Activated CD4-positive, alpha-beta T cell treated with anti-CD3 and anti-CD28 coated beads, Interleukin-10, Interleukin-2, amounts not matched to agents 100 ng/mL and 50 ng/mL, durations not matched to agents 16 hours and 8 hours (primary cell): Measurements from ENCODE around the gene MEGF11.
A peak's percentile ranks its signal among the peaks of the same experiment; 100 is the strongest.

Experiments used
- DNase-seq: peaks from one replicate; pipeline ENCODE4 v3.0.0-alpha.2; 2020

Gene MEGF11

DNA sequence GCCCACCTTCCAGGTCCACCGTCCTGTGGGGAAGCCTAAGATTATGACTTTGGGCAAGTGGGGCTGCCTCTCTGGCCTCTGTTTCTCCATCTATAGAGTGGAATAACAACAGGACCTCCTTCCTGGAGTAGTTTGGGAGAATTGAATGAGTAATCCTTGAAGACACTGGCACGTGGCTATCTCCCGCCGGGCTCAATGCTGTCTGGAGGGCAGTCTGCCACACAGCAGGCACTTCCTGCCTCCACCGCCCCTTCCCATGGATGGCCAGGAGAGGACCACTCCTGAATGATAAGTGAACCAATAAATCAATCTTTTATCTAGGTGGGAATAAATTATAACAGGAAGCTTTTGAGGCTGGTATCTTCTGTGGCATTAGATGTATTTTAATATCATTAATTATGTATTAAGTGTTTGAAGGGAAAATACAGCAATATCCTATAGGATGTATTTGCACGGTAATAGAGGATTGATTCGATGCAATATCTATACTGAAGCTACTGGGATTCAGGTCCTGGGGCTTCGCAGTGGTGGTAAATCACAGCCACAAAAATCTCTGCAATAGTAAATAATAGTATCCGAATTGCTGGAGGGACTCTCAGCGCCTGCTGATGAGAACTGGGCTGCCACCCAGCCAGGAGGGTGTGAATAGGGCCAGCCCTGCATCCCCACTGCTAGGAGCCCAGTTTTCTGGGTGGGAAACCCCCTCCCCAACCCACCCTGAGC, 15.9 kb downstream of the MEGF11 start:
- DNase-seq, result no peak

DNA sequence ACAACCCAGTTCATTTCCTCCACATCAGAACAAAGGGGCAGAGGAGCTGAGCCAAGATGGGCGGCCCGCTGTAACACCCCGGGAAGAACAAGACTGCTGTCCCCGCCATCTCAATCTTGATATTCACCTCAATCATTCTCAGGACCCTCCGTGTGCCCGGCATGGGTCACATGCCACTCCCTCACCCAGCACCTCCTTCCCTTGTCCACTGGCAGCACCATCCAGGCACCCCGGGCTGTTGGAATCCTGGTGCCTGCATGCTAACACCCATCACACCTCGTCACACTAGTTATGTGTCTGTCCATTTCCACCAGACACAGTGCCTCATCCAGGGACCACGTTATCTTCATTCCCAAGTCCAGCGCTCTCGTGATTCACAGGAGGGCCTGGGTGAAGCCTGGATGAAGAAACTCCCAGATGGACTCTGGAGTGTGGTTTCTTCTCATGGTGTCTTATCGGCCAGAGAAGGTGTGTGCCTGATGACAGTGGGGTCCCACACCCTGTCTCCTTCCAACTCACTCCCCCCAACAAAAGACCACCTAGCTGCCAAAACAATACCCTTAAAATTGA, 16.7 kb downstream of the MEGF11 start:
- DNase-seq, result no peak

DNA sequence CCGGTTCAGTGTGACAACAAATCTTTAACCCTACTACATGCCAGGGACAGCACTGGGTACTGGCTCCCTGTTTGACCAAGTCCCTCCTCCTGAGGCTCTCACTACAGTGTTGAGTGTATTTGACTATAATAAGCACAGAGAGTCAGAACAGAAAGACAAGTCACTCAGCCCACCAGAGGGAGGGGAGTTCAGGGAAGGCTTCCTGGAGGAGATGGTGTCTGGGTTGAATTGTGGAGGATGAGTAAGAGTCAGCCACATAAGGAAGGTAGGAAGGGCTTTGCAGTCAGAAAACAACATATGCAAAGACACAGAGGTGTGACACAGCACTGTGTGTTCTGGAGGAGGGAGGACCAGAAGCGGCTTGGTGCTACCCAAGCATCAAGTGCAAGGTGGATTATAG, 17.7 kb downstream of the MEGF11 start:
- DNase-seq, result no peak

DNA sequence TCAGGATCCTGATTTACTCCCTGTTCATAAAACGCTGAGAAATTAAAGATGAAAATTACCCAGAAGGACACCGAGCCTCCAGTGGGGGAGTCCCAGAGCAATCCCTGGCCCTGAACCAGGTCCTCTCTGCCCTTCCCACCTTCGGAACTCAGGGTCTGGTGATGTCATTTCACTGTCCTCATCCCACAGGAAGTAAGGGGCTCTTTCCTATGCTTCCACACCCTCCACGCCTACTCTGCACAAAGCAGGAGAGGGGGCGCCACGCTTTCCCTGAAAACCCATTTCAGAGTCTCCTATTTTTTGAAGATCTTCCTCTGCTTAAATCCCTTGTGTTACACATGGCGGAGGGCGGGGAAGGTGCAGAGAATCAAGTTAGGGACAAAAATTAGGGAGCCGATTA, 18.8 kb downstream of the MEGF11 start:
- DNase-seq, result no peak

DNA sequence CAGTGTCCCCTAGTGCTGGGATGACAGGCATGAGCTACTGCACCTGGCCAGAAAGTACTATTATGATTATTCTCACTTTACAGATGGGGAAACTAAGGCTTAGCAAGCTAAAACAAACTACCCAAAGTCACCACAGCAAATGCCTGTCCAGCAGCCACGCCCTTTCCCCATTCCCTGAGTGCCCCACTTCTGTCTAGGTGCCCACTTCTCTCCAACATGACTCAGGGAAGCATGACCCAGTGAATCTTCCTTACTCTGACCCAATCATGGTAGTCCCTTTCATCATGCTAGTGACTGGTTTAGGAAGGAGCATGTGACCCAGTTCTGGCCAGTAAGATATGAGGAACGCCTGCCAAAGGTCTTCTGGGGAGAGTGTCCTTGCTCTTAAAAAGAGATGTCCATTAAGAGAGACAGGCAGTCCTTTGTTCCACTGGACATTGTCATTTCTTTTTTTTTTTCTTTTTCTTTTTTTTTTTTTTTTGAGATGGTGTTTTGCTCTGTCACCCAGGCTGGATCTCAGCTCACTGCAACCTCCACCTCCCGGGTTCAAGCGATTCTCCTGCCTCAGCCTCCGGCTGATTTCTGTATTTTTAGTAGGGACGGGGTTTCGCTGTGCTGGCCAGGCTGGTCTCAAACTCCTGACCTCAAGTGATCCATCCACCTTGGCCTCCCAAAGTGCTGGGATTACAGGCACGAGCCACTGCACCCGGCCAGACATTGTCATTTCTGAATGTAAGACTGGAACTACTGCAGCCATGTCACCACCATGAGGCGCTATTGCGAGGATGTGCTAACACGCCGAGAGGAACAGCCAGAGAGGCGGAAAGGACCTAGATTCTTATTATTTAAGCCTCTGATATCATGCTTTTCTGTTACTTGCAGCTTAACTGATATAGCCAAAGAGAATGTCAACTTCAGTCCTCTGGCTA, 19.8 kb downstream of the MEGF11 start:
- DNase-seq, result peak; percentile 17

DNA sequence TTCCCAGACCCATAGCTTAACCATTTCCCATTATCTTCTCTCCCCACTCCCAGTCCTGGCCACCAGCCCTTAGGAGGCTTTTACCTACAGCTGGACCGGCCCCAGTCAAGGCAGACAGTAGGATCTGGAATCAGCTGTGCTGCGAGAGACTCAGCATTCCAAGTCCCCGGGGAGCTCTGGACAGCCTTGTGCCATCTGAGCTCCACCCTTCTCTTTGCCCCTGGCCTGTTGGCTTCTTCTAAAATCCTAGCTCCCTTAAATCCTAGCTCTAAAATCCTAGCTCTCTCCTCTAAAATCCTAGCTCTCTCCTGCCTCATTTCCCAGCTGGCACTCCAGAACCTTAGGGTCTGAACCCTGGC, 21.3 kb downstream of the MEGF11 start:
- DNase-seq, result no peak

DNA sequence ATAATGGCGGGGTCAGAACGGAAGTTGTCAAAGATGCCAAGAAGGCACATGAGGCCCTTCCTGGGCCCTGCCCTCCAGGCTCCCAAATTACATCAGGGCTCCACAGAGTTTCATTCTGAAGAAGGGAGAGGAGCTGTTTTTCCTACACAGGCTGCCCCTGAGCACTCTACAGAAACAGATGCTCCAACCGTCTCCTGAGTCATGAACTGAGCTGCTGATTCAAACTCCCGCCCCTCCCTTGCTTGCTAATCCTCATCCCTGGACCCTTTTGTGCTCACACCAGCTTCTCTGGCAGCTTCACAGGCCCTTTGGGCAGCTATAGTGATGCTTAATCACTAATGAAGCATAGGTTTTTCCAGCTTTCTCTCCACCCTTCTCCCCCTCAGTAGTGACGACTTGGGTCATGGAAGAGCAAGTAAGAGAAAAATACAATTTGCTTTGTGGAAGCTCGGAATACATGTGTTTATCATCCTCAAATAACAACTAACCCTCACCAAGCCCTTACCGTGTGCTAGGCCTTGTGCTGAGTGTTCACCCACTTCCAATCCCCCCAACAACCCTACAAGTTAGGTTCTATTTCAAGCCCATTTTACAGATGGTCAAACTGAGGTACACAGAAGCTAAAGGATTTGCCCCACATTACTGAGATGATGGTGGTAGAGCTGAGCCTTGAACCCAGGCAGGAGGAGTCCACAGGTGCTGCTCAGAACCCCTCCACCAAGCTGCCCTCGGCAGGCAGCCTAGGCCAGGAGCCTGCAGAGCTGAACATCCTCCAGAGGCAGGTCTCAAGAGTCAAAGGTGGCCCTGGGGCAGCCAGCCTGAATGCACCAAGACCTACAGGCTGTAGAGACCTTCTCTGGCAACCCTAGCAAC, 21.9 kb downstream of the MEGF11 start:
- no peak for DNase-seq

DNA sequence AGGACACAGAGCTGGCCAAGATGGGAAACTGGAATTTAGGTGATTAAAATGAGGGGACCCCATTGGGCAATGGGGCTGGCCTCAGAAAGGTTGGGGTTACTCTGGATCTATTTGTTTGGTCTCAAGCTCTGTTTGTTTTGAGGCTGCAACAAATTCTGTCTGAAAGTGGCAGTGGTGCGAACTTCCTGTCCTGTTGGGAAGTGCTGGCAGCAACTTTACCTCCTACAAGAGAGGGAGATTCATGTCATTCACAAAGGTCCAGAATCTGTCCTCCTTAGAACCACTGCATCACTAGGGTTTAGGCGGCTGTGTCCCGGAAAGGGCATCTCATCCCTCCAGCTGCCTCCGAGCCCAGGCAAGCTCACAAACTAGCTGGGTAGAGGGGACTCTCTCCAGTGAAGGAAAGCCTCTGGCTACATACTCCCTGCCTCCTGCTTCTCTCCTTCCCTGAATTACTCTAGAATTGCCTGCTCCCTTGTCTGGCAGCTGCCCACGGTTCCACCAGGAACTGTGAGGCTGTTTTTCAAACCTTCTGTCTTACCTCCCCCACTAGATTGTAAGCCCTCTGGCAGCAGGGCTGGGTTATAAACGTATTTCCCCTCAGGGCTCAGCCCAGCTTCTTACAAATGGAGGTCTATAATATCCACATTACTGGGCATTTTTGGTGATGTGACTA, 23.6 kb downstream of the MEGF11 start:
- no peak for DNase-seq

DNA sequence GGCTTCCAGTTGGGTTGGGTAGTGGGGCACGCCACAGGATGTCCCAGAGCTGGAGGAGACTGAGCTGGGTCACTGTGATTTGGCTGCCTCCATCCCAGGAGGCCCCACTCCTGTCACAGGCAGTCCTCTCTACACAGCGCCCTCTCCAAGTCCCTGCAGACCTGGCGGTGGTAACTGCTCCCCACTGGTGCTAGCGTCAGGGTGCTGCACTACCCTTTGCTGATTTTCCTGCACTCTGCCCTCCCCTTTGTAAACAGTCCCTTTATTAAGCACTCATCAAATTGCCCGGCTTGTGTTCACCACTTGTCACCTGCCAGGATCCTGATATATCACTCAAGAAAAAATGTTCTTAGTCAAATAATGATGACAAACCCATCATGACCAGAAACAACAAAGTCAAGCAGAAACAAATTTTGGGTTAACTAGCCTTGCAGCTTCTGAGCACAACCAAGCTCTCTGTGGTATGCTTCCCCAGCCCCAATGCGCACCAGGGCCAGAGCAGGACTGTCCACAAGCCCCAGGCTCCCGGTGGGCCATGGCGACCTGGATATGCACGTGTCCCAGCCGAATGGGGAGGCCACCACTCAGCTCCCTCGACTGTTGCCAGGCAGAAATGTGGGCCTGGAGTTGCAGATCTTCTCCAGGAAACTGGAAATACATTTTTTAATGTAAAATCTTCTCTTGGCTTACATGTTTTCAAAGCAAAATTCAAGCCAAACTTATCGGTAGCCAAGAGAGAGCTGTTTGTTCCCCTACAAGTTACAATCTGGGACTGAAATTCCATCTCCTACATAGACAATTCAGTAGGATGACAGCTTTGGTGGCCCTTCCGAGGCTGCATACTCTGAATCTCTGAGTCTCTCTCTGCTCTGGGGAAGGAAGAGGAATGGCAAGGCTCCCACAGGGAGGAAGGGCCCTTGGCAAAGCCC, 24.5 kb downstream of the MEGF11 start:
- DNase-seq, result no peak

DNA sequence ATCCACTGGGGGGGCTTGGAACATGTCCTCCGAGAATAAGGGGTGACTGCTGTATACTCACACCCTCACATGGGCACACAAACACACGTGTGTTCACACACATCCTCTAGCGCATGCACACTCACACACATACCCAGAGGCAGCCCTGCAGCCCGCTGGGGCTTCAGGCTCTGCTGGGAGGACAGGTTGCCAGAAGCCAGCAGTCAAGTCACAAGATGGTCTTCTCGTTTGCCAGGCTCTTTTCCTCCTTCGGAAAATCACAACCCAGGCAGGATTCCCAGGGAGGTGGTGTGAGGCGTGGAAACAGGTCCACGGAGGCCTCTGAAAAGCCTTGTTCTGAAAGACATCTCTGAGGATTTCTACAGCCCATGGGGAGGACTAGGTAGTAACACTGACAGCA, 26.8 kb downstream of the MEGF11 start:
- DNase-seq, result no peak

DNA sequence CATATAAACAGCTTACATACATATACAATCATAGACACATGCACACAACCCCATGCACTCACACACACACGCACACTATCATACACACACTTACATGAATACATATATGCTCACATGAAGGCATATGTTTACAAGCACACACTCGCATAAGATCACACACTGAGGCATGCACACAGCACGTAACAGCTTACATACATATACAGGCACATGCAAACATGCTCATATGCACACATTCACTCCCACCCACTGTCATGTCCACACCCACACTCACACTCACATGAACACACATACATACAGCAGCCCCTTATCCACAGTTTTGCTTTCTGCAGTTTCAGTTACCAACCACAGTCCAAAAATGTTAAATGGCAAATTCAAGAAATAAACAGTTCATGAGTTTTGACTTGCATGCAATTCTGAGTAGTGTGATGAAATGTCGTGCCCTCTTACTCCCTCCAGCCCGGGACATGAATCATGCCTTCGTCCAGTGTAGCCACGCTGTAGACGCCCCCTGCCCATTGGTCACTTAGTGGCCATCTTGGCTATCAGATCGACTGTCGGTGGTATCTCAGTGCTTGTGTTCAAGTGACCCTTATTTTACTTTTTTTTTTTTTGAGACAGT, 27.8 kb downstream of the MEGF11 start:
- DNase-seq, result no peak

DNA sequence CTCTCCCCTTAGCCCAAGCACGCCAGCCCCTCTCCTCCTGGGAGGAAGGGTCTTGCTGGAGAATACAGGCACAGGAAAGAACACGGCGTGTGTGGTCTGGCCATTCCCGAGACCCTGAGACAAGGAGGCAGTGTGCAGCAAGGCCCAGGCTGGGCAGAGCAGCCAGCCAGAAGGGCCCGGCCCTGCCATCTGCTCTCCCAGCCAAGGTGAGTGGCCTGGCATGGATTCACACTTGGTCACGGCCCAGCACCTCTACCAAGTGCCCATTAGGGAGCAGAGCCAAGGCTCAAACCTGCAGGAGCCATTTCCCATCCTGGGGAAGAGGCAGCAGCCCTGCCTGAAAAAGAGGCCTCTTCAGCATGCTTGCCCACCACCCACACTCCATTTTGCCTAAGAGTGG, 28.6 kb downstream of the MEGF11 start:
- DNase-seq, result no peak

DNA sequence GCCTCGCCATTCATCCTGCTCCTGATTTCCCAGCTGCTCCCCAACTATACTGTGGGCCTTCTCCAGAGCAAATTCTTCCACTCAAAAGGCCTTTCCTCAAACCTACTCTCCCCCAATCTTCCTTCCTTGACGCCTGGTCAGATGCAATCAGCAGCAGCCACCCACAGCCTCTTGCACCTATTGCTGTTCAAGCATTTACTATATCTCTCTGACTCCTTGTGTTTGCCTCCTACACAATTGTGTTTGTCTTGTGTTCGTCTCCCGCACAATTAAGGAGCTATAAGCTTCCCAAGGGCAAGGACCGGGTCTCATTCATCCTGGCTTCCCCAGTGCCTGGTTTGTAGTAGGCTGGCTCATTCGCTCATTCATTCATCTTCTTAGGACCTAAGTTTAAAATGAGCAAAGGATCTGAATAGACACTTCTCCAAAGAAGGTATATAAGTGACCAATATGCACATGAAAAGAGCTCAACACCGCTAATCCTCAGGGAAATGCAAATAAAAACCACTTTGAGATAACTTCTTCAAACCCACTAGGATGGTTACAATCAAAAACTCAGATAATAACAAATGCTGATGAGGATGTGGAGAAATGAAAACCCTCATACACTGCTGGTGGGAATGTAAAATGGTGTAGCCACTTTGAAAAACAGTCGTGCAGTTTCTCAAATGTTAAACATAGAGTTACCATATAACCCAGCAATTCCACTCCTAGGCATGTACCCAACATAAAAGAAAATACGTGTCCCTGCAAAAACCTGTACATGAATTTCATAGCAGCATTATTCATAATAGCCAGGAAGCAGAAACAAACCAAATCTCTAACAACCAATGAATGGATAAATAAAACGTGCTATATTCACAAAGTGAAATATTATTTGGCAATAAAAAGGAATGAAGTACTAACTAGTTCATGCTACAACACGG, 31.0 kb downstream of the MEGF11 start:
- DNase-seq, result no peak

DNA sequence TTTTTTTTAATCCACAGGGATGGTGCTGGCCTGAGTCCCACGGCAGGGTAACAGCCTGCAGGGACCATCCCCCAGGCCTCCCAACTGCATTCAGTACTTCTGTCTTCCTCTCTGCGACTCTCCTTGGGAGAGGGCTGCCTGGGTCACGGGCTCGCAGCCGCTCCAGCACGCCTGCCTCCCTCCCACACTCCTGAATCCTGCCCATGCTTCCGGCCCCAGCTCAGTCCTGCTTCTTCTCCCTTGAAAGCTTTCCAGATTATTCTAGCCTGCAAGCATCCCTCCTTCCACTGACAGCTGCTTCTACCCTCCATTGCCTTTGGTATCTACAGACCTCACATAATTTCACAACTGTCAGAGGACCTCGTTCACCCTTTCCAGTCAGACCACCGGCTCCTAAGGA, 32.4 kb downstream of the MEGF11 start:
- no peak for DNase-seq

DNA sequence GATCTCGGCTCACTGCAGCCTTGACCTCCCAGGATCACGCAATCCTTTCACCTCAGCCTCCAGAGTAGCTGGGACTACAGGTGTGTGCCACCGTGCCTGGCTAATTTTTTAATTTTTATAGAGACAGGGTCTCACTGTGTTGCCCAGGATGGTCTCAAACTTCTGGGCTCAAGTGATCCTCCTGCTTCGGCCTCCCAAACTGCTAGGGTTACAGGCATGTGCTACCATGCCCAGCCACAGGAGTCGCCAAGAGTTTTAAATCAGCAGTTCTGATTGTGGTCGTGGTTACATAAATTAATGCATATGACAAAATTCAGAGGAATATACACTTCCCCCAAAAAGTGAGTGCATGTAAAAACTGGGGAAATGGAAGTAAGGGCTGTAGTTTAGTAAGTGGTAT, 32.9 kb downstream of the MEGF11 start:
- DNase-seq, result no peak

DNA sequence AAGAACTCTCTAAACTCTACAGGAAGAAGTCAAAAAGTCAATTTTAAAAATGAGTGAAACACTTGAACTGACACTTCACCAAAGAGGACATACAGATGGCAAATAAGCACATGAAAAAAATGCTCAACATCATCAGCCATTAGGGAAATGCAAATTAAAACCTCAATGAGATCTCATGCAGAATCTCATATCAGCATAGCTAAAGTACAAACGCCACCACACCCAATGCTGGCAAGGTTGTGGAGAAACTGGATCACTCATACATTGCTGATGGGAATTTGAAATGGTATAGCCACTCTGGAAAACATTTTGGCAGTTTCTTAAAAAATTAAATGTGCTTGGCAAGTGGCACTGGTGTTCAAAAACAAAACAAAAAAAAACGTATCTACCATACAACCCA, 34.2 kb downstream of the MEGF11 start:
- DNase-seq, result no peak

DNA sequence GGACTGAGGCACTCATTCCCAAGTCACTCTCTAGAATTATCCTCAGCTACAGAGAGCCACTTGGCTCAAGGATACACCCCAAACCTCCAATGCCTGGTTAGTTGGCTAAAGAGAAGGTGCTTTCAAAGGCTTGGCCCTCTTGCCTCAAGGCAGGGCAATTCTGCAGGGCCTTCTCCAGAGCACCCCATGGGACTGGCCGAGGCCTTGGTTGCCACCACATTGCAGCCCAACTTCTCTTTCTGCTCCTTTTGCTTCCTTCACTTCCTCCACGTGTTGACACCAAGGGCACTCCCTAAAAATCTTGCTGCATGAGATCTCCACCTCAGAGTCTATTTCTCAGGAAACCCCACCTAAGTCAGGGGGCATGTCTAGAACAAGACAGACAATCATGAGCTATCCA, 36.7 kb downstream of the MEGF11 start:
- no peak for DNase-seq

DNA sequence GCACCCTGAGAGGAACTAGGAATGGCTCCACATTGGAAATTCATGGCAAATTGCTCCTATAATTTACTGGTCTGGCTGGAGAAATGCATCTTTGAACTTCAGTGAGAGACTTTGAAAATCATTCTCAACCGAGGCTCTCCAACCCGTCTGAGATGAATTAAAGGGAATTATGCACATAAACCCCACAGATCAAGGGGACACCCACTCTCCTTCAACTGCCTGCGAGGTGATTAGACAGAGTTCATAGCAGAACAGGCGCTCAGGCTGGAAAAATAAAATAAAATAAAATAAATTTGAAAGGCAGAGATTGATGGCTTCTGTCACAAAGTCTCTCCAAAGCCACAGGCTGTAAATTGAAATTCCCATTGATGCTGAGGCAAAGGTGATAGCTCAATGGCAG, 37.7 kb downstream of the MEGF11 start:
- DNase-seq, result no peak

DNA sequence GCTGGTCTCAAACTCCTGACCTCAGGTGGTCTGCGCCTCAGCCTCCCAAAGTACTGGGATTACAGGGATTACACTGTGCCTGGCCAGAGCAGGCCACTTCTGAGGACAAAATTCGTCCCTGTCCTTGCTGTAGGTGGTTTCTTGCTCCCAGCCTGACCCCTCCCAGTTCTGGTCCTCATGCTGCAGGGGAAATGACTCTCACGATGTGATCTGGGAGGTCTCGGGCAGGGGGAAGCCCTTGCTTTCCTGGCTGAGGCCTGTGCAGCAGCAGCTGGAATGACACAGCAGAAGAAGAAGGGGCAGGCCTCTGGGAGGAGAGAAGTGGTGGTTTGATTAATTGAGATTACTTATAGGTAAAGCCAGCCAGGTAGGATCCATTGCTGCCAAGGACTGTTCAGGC, 39.3 kb downstream of the MEGF11 start:
- DNase-seq, result no peak

DNA sequence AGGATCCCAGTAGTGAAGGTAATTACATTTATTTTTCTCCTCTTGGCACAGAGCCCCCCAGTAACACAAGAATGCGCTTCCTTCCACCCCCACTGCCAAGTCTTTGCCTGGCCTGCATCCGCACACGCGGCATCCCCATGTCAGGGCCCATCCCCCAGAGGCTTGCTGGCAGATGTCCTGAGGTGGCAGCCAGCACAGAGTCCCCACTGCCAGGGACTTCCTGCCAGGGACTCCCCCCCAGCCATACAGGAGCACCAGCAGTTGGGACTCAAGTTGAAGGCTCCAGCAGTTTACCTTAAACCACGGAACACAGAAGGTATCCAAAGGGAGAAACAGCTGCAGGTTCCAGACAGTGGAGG, 41.0 kb downstream of the MEGF11 start:
- no peak for DNase-seq
